CD4-positive, alpha-beta T cell treated with Interleukin-15 for 4 hours (primary cell): ENCODE data around the gene SOAT1.

Experiments used
- DNase-seq: peaks from one replicate; pipeline ENCODE4 v3.0.0-alpha.2; 2020; ENCODE audit warnings: low spot score

SOAT1 gene

GRCh38 chr1:179305450-179305849 lies 11.9 kb downstream of the SOAT1 start:
- DNase-seq: no peak

- no peak for DNase-seq
These were observed 16.7 kb downstream of the SOAT1 start for GRCh38 chr1:179310291-179310690.

- no peak for DNase-seq
These were observed 17.1 kb downstream of the SOAT1 start for GRCh38 chr1:179310721-179311120.

DNA sequence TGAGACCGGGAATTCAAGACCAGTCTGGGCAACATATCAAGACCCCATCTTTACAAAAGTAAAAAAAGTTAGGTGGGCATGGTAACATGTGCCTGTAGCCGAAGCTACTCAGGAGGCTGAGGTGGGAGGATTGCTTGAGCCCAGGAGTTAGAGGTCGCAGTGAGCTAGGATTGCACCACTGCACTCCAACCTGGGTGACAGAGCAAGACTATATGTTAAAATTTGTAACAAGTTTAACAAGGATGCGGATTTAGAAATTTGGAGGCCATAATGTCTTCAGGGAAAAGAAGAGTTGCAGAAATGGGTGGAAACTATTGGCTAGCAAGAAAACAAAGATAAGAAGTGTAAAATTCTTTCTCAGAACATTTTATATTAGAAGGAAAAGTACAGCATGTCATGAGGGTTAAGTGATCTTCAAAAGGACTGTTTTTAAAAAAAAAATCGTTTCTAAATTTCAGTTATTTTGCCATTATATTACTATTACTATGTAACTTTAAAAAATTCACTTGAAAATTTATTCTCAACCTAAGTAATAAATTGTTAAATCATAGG lies 17.6 kb downstream of the SOAT1 start:
- DNase-seq: no peak

DNA sequence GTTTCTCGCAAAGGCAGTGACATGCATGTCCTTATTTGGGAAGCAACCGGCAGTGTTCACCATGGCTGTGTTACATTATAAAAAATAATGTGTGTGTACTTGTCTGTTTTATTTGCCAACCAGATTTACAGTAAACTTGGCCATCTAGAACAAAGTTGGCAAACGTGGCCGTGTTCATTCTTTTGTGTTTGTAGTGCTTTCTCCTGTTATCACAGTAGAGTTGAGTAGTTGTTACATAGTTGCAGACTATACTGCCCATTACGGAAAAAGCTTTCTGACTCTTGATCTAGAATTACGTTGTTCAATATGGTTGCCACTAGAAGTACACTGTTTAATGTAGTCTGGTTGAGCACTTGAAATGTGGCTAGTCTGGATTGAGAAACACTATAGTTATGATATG lies 19.4 kb downstream of the SOAT1 start:
- DNase-seq: no peak

- no peak for DNase-seq
These were observed 21.3 kb downstream of the SOAT1 start for GRCh38 chr1:179314928-179315327.

DNA sequence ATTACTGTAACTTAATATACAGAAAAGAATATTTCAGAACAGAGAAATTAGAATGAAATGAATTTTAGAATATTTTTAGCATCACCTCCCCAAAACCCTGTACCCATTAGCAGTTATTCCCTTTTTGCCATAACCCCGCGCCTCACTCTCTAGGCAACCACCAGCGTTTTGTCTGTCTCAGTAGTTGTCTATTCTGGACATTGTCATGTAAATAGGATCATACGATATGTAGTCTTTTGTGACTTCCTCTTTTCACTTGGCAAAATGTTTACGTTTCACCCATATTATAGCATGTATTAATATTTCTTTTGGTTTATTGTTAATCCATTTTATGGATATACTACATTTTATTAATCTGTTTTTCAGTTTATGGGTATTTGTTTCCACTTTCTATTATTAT lies 24.9 kb downstream of the SOAT1 start:
- DNase-seq: no peak

DNA sequence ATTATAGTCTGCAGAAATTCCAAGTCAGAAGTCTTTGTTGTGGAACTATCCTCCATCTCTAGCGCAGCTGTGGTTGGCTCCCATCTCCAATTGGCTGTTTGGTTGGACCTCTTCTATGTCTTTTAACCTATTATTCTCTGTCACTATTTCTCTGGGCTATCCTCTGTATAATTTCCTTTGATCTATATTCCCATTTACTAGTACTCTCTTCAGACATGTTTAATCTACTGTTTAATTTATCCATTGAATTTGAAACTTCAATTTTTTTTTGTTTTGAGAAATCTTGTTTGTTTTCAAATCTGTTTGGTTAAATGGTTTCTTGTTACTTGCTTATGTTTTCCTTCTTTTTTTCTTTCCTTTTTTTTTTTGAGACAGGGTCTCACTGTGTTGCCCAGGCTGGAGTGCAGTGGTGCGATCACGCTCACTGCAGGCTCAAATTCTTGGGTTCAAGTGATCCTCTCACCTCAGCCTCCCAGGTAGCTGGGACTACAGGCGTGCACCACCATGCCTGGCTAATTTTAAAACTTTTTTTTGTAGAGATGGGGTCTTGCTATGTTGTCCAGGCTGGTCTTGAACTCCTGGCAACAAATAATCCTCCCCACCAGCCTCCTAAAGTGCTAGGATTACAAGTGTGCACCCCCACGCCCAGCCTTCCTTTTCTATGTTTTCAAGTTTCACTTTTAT lies 28.1 kb downstream of the SOAT1 start:
- no peak for DNase-seq

GRCh38 chr1:179322557-179322956 lies 29.0 kb downstream of the SOAT1 start:
- DNase-seq: no peak

DNA sequence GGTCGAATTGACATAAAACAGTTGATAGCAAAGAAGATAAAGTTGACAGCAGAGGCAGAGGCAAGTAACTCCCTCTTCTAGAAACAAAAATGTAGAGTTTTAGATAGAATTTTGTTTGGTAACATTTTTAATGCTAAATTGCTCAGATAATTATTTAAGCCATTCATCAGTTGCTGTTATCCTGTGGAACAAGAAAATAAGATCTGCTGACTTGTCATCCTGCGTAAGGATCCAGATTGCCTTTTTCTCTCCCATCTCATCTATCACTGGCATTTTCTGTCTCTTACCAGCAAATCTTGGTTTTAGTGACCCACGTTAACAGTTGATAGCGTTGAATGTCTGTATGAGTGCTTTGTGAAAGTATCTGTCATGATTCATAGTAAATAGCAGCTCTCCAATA lies 29.8 kb downstream of the SOAT1 start:
- no peak for DNase-seq

DNA sequence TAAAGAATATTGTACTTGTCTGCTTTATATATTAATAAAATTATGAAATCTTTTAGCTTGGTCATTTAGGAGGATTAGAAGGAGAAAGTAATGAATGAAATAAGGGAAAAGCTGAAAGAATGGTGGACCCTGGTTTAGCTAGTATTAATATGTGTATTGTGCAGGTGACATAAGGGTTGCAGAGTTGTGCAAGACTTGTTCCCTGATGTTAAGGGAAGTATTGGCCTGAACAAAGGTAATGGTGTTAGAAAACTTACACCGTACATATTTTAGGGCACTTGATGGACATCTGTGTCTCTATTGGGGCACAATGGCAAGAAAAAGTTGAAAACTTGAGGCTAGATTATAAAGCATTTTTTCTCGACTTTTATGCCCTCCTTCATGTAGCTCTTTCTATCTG lies 32.2 kb downstream of the SOAT1 start:
- DNase-seq: no peak

GRCh38 chr1:179326746-179327145 lies 33.1 kb downstream of the SOAT1 start:
- no peak for DNase-seq

GRCh38 chr1:179327196-179327595 lies 33.6 kb downstream of the SOAT1 start:
- no peak for DNase-seq

DNA sequence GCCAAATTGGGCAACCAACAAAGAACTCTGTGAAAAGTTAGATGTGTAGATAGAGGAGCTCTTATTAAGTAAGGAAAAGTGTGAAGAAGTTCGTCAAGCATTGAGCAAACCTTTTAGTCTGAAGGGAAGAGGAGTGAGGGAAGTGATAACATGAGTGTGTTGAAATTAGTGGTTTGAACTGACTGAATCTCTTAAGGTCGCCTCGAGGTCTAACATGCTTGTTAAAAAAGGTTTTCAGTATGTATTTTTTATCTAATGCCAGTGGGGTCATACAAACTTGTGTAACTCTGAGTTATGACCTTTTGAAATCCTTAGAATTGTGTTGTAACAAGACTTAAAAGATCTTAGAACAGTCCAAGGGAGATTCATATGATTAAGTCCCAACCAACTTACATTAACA lies 34.1 kb downstream of the SOAT1 start:
- no peak for DNase-seq

DNA sequence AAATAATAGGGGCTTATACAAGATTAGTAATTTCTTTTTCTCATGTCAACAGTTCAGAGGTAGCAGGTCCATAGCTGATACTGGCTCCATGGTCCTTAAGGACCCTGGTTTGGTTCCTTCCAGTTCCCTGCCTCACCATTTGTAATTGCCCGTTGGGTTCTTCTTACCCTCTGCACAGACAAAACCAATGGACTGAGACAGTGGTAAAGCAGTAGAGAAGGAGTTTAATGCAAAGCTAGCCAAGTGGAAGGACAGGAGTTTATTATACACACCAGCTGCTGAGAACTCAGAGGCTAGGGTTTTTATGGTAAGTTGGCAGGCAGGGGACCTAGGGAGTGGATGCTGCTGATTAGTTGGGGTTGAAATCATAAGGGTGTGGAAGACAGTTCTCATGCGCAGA lies 36.3 kb downstream of the SOAT1 start:
- no peak for DNase-seq

DNA sequence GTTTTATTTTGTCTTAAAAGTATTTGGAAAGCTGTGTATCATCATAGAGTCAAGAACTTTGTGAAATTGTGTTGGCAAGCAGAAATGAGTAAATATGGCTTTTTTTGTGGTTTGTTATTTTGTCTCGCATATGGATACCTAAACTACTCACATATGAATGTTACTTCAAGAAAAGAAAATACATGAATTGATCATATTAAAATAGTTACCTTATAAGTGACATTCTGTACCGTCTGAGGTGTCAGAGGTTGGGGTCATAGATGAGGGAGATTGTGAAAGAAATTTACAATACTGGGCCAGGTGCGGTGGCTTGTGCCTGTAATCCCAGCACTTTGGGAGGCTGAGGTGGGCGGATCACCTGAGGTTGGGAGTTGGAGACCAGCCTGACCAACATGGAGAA lies 40.8 kb downstream of the SOAT1 start:
- DNase-seq: no peak

GRCh38 chr1:179337288-179337687 lies 43.7 kb downstream of the SOAT1 start:
- no peak for DNase-seq

DNA sequence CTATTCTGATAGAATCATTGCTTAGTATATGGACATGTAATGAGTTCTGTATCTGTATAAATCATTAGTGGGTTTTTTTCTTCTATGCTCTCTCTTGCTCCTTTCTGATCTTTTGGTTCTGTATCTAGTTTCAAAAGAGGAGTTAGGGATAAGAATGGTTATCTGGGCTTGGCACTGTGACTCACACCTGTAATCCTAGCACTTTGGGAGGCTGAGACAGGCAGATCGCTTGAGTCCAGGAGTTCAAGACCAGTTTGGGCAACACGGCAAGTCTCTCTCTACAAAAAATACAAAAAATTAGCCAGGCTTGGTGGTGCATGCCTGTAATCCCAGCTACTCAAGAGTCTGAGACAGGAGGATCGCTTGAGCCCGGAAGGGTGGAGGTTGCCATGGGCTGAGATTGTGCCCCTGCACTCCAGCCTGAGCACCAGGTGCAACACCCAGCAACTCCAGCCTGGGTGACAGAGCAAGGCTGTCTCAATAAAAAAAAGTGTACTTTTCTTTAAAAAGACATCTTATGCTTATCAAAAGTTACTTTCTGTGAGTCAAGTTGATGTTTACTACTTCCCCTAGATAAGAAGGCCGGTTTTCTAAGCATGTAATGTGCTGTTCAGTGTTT lies 44.5 kb downstream of the SOAT1 start:
- no peak for DNase-seq

GRCh38 chr1:179340918-179341317 lies 47.3 kb downstream of the SOAT1 start:
- no peak for DNase-seq

GRCh38 chr1:179341943-179342547 lies 48.4 kb downstream of the SOAT1 start:
- DNase-seq: no peak

GRCh38 chr1:179342740-179343404 lies 49.3 kb downstream of the SOAT1 start:
- no peak for DNase-seq

DNA sequence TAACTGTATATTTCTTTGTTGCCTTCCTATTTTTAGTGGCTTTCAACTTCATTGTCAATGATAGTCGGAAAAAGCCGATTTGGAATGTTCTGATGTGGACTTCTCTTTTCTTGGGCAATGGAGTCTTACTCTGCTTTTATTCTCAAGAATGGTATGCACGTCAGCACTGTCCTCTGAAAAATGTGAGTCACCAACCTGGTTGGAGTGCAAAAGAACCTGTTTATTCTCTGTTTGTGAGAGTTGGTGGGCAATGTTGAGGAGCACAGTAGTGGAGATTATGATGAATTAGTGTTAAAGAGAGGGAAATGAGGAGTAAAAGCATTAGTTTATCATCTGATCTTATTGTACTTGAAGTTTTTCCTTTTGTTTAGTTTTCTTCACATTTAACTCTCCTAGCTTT lies 57.7 kb downstream of the SOAT1 start:
- no peak for DNase-seq

GRCh38 chr1:179352236-179352635 lies 58.6 kb downstream of the SOAT1 start:
- no peak for DNase-seq
